GM19395 (cell line): ENCODE measurements around the gene THAP10.
"Not testable (repeated sequence)": the region's sequence is repeated elsewhere in the genome, so short reads cannot be mapped to it uniquely, and the experiment has no call there.

Source experiments
- ATAC-seq: cut with Tn5 transposase; IDR thresholded peaks from one replicate; pipeline ENCODE4 v1.9.1; 2021; ENCODE audit warnings: mild to moderate bottlenecking, moderate library complexity; ENCODE audit not compliant: unreplicated experiment

The THAP10 gene

GRCh38 chr15:70892002-70892911, at the start of gene THAP10, which contains the start of gene LRRC49:
THAP10 (minus strand) TSS chr15:70892433; CDS start chr15:70892272, 161 bp downstream.
LRRC49 (plus strand) TSS chr15:70892826; CDS start chr15:70892895, 69 bp downstream.
- peak; percentile 90 for ATAC-seq

GRCh38 chr15:70936326-70936725, 44.1 kb upstream of the THAP10 start:
- ATAC-seq, result no peak

DNA sequence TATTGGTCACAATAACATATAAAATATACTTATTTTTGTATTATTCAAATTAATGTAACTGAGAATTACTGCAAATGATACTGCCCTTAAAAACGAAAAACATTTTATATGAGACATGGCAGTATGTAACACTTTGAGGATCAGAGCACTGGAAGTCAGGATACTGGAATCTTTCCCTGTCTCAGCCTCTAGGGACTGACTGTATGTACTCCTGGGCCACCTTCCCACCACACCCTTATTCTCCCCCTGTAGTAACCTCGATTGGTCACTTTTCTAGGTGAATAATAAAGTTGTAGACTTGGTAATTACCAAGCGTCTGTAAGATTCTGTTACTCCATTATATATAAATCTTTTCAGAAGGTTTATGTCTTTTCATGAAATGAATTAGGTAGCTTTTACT, 43.4 kb upstream of the THAP10 start:
- ATAC-seq, result no peak

GRCh38 chr15:70933411-70933810, 41.2 kb upstream of the THAP10 start:
- no peak for ATAC-seq

DNA sequence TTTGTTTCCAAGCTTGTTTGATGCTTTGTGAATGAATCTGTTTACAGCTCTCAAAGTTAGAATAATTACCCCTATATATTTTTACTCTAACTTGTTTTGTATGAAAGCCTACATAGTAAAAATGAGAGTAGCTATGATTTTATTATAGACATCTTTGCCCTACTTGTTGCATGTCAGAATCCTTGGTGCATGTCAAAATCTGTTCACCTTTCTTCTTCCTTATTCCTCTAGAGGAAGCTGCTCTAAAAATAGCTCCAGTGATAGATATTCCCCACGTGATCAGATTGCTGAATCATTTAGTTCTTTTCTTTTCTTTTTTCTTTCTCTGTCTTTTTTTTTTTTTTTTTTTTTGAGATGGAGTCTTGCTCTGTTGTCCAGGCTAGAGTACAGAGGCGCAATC, 40.2 kb upstream of the THAP10 start:
- no peak for ATAC-seq

- ATAC-seq, result no peak
These were observed 39.6 kb upstream of the THAP10 start for GRCh38 chr15:70931821-70932220.

GRCh38 chr15:70926914-70927313, 34.7 kb upstream of the THAP10 start:
- ATAC-seq, result not testable (repeated sequence)

DNA sequence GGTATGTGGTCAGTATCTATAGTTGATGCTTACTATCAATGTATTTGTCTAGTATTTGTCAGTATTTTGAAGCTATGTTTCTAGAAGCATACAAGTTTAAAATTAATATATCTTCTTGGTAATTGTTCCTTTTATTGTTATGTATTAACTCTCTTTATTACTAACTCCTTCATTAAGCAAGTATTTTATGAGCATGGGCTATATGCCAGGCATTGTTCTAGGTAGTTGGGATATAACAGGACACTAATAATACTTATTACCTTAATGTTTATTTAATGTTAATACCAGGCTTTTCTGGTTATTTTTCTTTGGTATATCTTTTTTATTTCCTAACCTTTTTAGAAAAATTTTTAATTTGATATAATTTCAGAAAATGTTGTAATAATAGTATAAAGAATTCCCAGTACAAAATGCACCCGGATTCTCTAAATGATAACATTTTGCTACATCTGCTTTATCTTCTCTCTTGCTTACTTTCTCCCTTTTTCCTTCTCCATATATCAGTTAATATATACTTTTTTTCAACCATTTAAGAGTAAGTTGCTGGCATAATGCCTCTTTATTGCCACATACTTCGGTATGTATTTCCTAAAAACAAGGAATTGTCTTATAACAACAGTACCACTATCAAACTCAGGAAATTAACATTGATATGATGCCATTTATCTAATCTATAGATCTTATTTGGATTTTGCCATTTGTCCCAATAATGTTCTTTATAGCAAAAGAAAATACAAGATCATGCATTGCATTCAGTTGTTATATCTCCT, 31.3 kb upstream of the THAP10 start:
- no peak for ATAC-seq

GRCh38 chr15:70922119-70922518, 29.9 kb upstream of the THAP10 start:
- ATAC-seq, result no peak

DNA sequence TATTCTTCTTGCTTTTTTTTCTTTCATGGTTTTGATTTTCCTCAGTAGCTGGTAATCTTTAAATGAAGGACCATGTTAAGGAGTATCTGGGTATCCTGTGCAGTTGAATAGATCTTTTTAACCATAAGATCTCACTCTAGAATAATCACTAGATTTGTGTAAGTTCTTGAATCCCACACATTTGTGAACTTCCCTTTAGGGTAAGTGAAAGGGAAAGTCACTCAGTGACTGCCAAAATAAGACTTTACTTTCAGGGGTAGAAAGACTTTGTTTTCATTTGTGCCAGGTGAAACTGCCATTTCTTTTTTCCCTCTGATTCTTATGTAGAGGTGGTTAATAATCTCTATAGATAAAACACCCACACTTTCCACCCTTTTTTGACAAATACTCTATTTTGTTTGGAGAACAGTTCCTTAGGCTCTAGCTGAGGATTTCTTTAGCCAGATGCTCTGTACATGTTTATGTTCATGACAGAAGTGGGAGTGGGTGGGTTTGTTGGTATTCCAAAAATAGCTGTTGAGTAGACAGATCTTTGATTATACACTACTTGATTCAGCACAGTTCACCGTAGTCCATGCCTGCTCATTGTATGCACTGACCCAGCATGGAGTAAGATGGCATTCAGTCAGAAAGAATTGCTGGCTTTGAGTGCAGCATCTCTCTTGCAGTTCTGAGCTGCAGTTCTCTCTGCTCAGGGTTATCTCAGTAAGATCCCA, 28.9 kb upstream of the THAP10 start:
- ATAC-seq, result no peak

DNA sequence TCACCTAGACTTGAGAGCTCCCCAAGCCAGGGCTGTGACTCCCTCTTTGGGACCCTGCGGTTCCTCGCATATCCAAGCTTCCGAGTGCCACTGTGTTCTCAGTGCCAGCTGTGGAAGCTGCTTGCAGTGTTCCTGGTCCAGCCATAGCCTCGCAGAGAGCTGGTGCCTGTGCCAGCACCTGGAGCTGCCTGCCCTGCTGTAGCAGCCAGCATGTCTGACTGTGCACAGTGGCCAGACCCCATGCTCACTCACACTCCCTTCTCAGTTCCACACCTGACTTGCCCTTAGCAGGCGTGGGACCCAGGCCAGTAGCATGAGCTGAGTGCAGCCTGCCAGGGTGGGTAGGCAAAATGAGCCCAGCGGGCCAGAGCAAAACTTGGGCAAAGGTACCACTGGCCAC, 25.7 kb upstream of the THAP10 start:
- ATAC-seq, result no peak

DNA sequence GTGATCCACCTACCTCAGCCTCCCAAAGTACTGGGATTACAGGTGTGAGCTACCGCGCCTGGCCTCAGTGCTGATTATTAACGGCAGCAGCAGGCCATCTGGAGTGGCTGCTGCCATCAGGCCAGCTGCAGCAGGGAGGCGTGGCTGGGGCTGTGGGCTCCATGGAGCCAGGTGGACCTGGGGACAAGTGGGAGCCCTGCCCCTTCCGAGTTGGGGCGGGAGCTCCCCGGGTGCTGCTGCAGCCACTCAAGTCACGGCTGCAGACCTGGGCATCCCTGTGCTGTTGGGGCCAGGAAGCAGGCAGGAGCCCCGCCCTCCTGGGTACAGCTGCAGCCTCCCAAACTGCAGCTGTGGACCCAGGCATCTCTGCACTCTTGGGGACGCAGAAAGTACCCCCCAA, 24.3 kb upstream of the THAP10 start:
- no peak for ATAC-seq

- ATAC-seq, result no peak
These were observed 20.0 kb upstream of the THAP10 start for GRCh38 chr15:70912187-70912586.

- no peak for ATAC-seq
These were observed 18.7 kb upstream of the THAP10 start for GRCh38 chr15:70910958-70911357.

GRCh38 chr15:70907784-70908471, 15.7 kb upstream of the THAP10 start:
- no peak for ATAC-seq

- no peak for ATAC-seq
These were observed 14.6 kb upstream of the THAP10 start for GRCh38 chr15:70906842-70907241.

GRCh38 chr15:70902107-70902506, 9.9 kb upstream of the THAP10 start:
- ATAC-seq, result no peak

DNA sequence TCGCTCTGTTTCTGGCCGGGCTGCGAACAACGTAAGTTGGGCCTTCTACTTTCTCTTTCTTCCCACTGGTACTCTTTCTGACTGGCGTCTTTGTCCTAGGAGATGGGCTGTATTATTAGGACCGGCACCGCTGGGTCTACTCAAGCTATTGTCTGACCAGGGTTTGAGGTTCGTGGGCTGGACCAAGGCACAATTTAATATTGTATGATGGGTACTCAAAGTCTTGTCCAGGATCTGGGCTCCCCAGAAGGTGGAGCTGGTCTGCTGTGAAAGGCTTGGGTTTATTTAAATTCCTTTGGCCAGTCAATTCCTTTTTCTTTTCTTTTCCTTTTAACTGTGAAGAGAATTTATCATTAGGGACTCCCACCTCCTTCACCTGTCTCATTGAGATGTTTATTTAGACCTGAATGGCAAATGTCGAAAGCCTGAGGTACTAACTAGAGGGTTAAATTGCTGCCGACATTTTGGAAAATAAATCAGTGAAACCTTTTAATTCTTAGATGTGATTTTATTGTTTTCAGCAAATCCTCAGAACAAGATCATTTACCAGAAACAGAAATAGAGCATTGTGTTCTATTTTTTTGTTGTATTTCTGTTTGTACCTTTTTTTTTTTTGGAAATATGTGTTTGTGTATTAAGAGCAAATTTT, 803 bp upstream of the THAP10 start:
- ATAC-seq, result peak; percentile 37

DNA sequence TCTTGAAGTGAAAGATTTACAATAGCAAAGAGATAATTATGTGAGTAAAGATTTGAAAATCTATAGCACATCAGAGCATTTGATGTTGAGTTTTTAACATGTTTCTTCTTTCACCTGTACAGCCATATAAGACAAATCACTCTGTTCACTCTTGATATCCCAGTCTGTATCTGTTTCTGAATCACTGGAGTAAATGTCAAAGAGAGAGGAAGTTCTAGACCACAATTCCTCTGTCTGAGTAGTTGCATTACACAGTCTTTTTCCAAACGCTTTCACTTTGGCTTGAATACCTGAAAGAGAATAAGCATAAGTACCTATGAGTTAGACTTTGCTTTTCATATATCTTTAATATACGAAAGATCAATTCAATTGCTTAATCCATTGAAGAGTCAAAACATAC, 9.9 kb downstream of the THAP10 start:
- no peak for ATAC-seq

DNA sequence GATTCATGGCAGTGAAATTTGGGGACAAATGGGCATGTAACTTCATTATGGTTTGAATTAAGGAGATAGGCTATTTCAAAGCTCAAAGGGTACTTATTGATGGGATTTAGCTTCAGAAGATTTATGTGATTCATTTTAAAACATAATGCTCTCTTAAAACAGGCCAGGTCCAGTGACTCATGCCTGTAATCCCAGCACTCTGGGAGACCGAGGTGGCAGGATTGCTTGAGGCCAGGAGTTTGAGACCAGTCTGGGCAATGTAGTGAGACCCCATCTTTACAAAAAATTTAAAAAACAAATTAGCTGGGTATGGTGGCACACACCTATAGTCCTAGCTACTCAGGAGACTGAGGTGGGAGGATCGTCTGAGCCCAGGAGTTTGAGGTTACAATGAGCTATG, 11.5 kb downstream of the THAP10 start:
- no peak for ATAC-seq
